Immature natural killer cell (primary cell): ENCODE data around the gene SWAP70. TPM values are rescaled to one million over a fixed set of nuclear protein-coding genes. Genes with fewer than 3 reads are reported as not detected.
"Not testable (repeated sequence)": the region's sequence is repeated elsewhere in the genome, so short reads cannot be mapped to it uniquely, and the experiment has no call there.

Experiments used
- DNase-seq, 3 donors: peaks; one replicate each; pipeline ENCODE4 v3.0.0; 2022; ENCODE audit warnings: mixed read lengths in 1 of 3
- H3K27ac Mint-ChIP-seq, 6 donors: one replicate each; pipeline ENCODE4 v1.8.0; 2020; ENCODE audit warnings: mixed read lengths in 6 of 6, mild to moderate bottlenecking in 5 of 6, inconsistent platforms in 4 of 6, moderate library complexity in 3 of 6
- H3K27me3 Mint-ChIP-seq, 3 donors: one replicate each; pipeline ENCODE4 v1.8.0; 2020 to 2021; ENCODE audit warnings: low read depth in 3 of 3, mild to moderate bottlenecking in 3 of 3, mixed read lengths in 3 of 3, moderate library complexity in 3 of 3, inconsistent platforms in 1 of 3
- H3K36me3 Mint-ChIP-seq, 3 donors: one replicate each; pipeline ENCODE4 v1.8.0; 2020; ENCODE audit warnings: mixed read lengths in 3 of 3, inconsistent platforms in 2 of 3, mild to moderate bottlenecking in 2 of 3
- H3K4me1 Mint-ChIP-seq, 2 donors: one replicate each; pipeline ENCODE4 v1.8.0; 2020; ENCODE audit warnings: inconsistent platforms in 2 of 2, mild to moderate bottlenecking in 2 of 2, mixed read lengths in 2 of 2, moderate library complexity in 1 of 2
- H3K4me3 Mint-ChIP-seq, 5 donors: one replicate each; pipeline ENCODE4 v1.8.0; 2020; ENCODE audit warnings: mild to moderate bottlenecking in 5 of 5, mixed read lengths in 5 of 5, inconsistent platforms in 3 of 5, moderate library complexity in 3 of 5
- H3K9me3 Mint-ChIP-seq, 6 donors: one replicate each; pipeline ENCODE4 v1.8.0; 2020; ENCODE audit warnings: mild to moderate bottlenecking in 6 of 6, mixed read lengths in 6 of 6, inconsistent platforms in 4 of 6, moderate library complexity in 3 of 6
- polyA plus RNA-seq, 3 donors: library from polyadenylated mRNA; unstranded; fragments of 300-500 nt; fragmentation: Illumina TruSeq; gene quantifications; one replicate each; pipeline ENCODE4 v1.2.3, GENCODE V29; 2021

SWAP70 gene
- polyA plus RNA-seq, result 10 to 100 TPM in 1 of 3 donors, 1 to 10 TPM in 2; 2.4 to 12.3 (median 9.8) TPM

- peak; percentile 82 to 83 (median 83) for DNase-seq
- H3K9me3 Mint-ChIP-seq, result peaks cover 1 to 11% (median 7%) of the 10 kb centered on the region in 6 donors
- peak within 1 kb of the TSS; percentile 80 to 92 (median 88) for H3K27ac Mint-ChIP-seq
- H3K27me3 Mint-ChIP-seq, result peaks cover 4 to 15% (median 4%) of the 10 kb centered on the region in 3 donors
- peaks cover 0 to 5% (median 0%) of the 10 kb centered on the region in 3 donors for H3K36me3 Mint-ChIP-seq
- H3K4me3 Mint-ChIP-seq, result peak within 1 kb of the TSS; percentile 91 to 94 (median 92)
- peaks cover 28 to 34% of the 10 kb centered on the region in 2 donors for H3K4me1 Mint-ChIP-seq
Measured at GRCh38 chr11:9663699-9664275, at the start of gene SWAP70. Gene SWAP70 (plus strand): TSS chr11:9664077. CDS start chr11:9664180, 103 bp downstream.

GRCh38 chr11:9615031-9615451 is 48.8 kb upstream of the SWAP70 start:
- Mint-ChIP-seq H3K36me3 (peaks cover 0 to 8% (median 0%) of the 10 kb centered on the region in 3 donors), H3K4me1 (peaks cover 19 to 27% of the 10 kb centered on the region in 2 donors), H3K27ac (peak overlapping the region in 5 of 6 donors; percentile 88 to 99 (median 91)), H3K4me3 (peak overlapping the region; percentile 89 to 99 (median 96)), H3K27me3 (peaks cover 0 to 5% (median 2%) of the 10 kb centered on the region in 3 donors), H3K9me3 (no peaks in the 10 kb centered on the region)
- DNase-seq, result no peak

DNA sequence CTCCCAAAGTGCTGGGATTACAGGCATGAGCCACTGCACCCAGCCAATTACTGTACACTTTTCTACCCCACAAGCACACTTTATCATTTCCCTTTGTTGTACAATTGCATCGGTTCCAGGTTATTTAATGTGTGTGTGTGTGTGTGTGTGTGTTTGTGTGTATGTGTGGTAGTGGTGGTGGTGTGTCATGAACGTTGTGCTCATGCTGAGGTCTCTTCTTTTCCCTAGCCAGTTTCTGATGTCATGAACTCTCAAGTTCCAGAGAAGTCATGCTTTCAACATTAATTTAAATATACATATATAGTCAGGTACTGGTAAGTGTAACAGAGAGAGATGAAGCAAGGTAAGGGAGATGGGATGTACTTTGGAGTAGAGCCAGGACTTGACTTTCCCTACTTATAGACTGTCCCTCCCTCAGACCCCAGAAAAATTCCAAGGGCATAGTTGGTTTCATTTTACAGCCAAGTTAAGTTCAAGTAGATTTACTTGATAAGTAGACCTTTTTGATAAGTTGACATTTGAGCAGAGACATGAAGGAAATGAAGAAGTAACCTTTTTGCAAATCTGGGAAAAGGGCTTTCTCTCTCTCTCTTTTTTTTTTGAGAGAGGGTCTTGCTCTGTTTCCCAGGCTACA is 47.7 kb upstream of the SWAP70 start:
- Mint-ChIP-seq H3K27ac (peak overlapping the region in 1 of 6 donors; percentile 17), H3K4me1 (peaks cover 19 to 27% of the 10 kb centered on the region in 2 donors)

GRCh38 chr11:9616858-9617257 is 47.0 kb upstream of the SWAP70 start:
- peaks cover 0 to 5% (median 2%) of the 10 kb centered on the region in 3 donors for H3K27me3 Mint-ChIP-seq
- H3K4me3 Mint-ChIP-seq, result no peak overlapping the region
- no peaks in the 10 kb centered on the region for H3K9me3 Mint-ChIP-seq
- H3K36me3 Mint-ChIP-seq, result peaks cover 0 to 8% (median 0%) of the 10 kb centered on the region in 3 donors
- no peak for DNase-seq
- no peak overlapping the region for H3K27ac Mint-ChIP-seq
- H3K4me1 Mint-ChIP-seq, result peaks cover 19 to 27% of the 10 kb centered on the region in 2 donors

More for the DNA sequence above, 47.7 kb upstream of the SWAP70 start:
- H3K27me3 Mint-ChIP-seq, result peaks cover 0 to 5% (median 2%) of the 10 kb centered on the region in 3 donors
- no peak overlapping the region for H3K4me3 Mint-ChIP-seq
- DNase-seq, result no peak
- no peaks in the 10 kb centered on the region for H3K9me3 Mint-ChIP-seq
- H3K36me3 Mint-ChIP-seq, result peaks cover 0 to 8% (median 0%) of the 10 kb centered on the region in 3 donors

DNA sequence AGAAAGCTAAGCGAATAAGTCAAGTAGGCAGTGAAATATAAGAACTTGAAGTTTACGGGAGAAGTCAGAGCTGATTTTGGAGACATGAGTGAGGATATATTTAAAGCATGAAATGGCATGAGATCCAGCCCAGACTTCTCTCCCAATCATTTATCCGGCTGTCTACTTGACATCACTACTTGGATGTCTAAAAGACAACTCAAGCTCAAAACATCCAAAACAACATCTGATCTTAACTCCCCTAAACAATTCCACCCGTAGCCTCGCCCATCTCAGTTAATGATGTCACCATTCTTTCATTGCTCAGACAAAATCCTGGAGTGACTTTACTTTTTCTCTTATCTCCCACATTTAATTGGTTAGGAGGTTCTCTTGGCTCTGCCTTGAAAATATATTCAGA is 45.9 kb upstream of the SWAP70 start:
- Mint-ChIP-seq H3K4me3 (no peak overlapping the region), H3K36me3 (peaks cover 0 to 8% (median 0%) of the 10 kb centered on the region in 3 donors), H3K27me3 (peaks cover 0 to 8% (median 2%) of the 10 kb centered on the region in 3 donors), H3K9me3 (no peaks in the 10 kb centered on the region), H3K27ac (no peak overlapping the region), H3K4me1 (peaks cover 16 to 24% of the 10 kb centered on the region in 2 donors)
- no peak for DNase-seq

DNA sequence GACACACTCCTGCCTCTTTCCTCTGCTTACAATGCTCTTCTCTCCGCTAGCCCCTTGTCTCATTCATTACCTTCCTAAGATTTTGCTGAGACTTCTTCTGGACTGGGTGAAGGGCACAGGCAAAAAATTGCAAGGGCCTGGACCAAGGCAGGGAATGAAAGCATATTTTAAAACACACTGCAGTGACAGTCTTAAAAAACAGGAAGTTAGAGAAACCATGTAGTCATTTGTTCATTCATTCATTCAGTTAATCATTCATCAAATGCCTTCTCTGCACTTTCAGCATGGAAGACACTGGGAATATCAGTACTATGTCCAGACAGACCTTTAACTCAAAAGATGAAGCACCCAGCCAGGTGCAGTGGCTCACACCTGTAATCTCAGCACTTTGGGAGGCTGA is 44.9 kb upstream of the SWAP70 start:
- Mint-ChIP-seq H3K4me1 (peaks cover 8 to 14% of the 10 kb centered on the region in 2 donors), H3K4me3 (no peak overlapping the region), H3K36me3 (peaks cover 0 to 8% (median 0%) of the 10 kb centered on the region in 3 donors), H3K27me3 (peaks cover 0 to 6% (median 2%) of the 10 kb centered on the region in 3 donors), H3K9me3 (no peaks in the 10 kb centered on the region), H3K27ac (no peak overlapping the region)
- no peak for DNase-seq

GRCh38 chr11:9619971-9620370 is 43.9 kb upstream of the SWAP70 start:
- Mint-ChIP-seq H3K4me3 (no peak overlapping the region), H3K4me1 (peaks cover 0 to 4% of the 10 kb centered on the region in 2 donors), H3K9me3 (no peaks in the 10 kb centered on the region), H3K36me3 (peaks cover 0 to 8% (median 0%) of the 10 kb centered on the region in 3 donors), H3K27me3 (peaks cover 0 to 3% (median 2%) of the 10 kb centered on the region in 3 donors), H3K27ac (no peak overlapping the region)
- no peak for DNase-seq

GRCh38 chr11:9622353-9622752 is 41.5 kb upstream of the SWAP70 start:
- DNase-seq, H3K4me3 Mint-ChIP-seq, H3K36me3 Mint-ChIP-seq, H3K27me3 Mint-ChIP-seq, H3K9me3 Mint-ChIP-seq, H3K27ac Mint-ChIP-seq: not testable (repeated sequence)
- H3K4me1 Mint-ChIP-seq, result peaks cover 6 to 12% of the 10 kb centered on the region in 2 donors

GRCh38 chr11:9623053-9623452 is 40.8 kb upstream of the SWAP70 start:
- not testable (repeated sequence) for H3K27ac Mint-ChIP-seq, H3K27me3 Mint-ChIP-seq, H3K9me3 Mint-ChIP-seq, H3K36me3 Mint-ChIP-seq, DNase-seq, H3K4me3 Mint-ChIP-seq
- H3K4me1 Mint-ChIP-seq, result peaks cover 6 to 12% of the 10 kb centered on the region in 2 donors

DNA sequence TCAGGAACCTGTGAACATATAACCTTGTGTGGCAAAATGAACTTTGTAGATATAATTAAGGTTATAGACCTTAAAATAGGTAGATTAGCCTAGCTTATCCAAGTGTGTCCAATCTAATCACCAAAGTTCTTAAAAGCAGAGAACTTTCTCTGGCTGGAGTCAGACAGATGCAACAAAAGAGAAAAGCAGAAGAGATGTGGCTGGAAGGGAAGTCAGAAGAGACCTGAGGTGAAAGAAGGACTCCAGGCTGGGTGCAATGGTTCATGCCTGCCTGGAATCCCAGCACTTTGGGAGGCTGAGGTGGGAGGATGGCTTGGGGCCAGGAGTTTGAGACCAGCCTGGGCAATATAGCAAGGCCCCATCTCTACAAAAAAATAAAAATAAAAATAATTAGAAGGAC is 39.4 kb upstream of the SWAP70 start:
- H3K4me3 Mint-ChIP-seq, result no peak overlapping the region
- H3K27me3 Mint-ChIP-seq, result peaks cover 1 to 6% (median 3%) of the 10 kb centered on the region in 3 donors
- no peaks in the 10 kb centered on the region for H3K36me3 Mint-ChIP-seq
- H3K4me1 Mint-ChIP-seq, result peaks cover 6 to 12% of the 10 kb centered on the region in 2 donors
- H3K27ac Mint-ChIP-seq, result no peak overlapping the region
- no peak for DNase-seq
- no peaks in the 10 kb centered on the region for H3K9me3 Mint-ChIP-seq

- peaks cover 6 to 12% of the 10 kb centered on the region in 2 donors for H3K4me1 Mint-ChIP-seq
- peaks cover 1 to 6% (median 3%) of the 10 kb centered on the region in 3 donors for H3K27me3 Mint-ChIP-seq
- H3K4me3 Mint-ChIP-seq, result no peak overlapping the region
Measured at GRCh38 chr11:9625162-9625561, 38.7 kb upstream of the SWAP70 start.

GRCh38 chr11:9625728-9626127 is 38.1 kb upstream of the SWAP70 start:
- peaks cover 1 to 6% (median 3%) of the 10 kb centered on the region in 3 donors for H3K27me3 Mint-ChIP-seq
- H3K4me3 Mint-ChIP-seq, result no peak overlapping the region
- H3K27ac Mint-ChIP-seq, result no peak overlapping the region
- H3K4me1 Mint-ChIP-seq, result peaks cover 6 to 12% of the 10 kb centered on the region in 2 donors
- DNase-seq, result no peak
- no peaks in the 10 kb centered on the region for H3K36me3 Mint-ChIP-seq
- no peaks in the 10 kb centered on the region for H3K9me3 Mint-ChIP-seq

More at GRCh38 chr11:9625162-9625561, 38.7 kb upstream of the SWAP70 start:
- Mint-ChIP-seq H3K9me3 (no peaks in the 10 kb centered on the region), H3K36me3 (no peaks in the 10 kb centered on the region), H3K27ac (no peak overlapping the region)
- no peak for DNase-seq

GRCh38 chr11:9626496-9627394 is 37.1 kb upstream of the SWAP70 start:
- Mint-ChIP-seq H3K4me1 (peaks cover 6 to 12% of the 10 kb centered on the region in 2 donors), H3K36me3 (no peaks in the 10 kb centered on the region), H3K27me3 (peaks cover 1 to 6% (median 3%) of the 10 kb centered on the region in 3 donors), H3K4me3 (no peak overlapping the region), H3K27ac (peak overlapping the region in 1 of 6 donors; percentile 24), H3K9me3 (no peaks in the 10 kb centered on the region)
- no peak for DNase-seq
